GM23248 (cell line): Measurements from ENCODE around the gene SPRED3. TPM values are rescaled to one million over a fixed set of nuclear protein-coding genes. Genes with fewer than 3 reads are reported as not detected.
"Not testable (repeated sequence)": the region's sequence is repeated elsewhere in the genome, so short reads cannot be mapped to it uniquely, and the experiment has no call there.

Experiments used
- DNase-seq: peaks from one replicate; pipeline ENCODE4 v3.0.0-alpha.2; 2015
- H2AFZ ChIP-seq: fragments of 200-600 bp; sonication (generic); 2 replicates; pipeline ENCODE4 v1.6.1; 2016; ENCODE audit warnings: antibody characterized with exemption
- H3F3A ChIP-seq: fragments of 200-600 bp; sonication (generic); 2 replicates; pipeline ENCODE4 v1.6.1; 2016; ENCODE audit warnings: mild to moderate bottlenecking, antibody characterized with exemption, mixed run types; ENCODE audit not compliant: insufficient read depth
- H3K27ac ChIP-seq: fragments of 200-600 bp; sonication (generic); 2 replicates; pipeline ENCODE4 v1.5.1; 2016; ENCODE audit warnings: mild to moderate bottlenecking
- H3K27me3 ChIP-seq: fragments of 200-600 bp; sonication (generic); replicated peaks from 2 replicates; pipeline ENCODE4 v1.6.1; 2016; ENCODE audit warnings: mild to moderate bottlenecking; ENCODE audit not compliant: insufficient read depth
- H3K36me3 ChIP-seq: fragments of 200-600 bp; sonication (generic); 2 replicates; pipeline ENCODE4 v1.6.1; 2016; ENCODE audit warnings: low read depth, mild to moderate bottlenecking
- H3K4me1 ChIP-seq: fragments of 200-600 bp; sonication (generic); 2 replicates; pipeline ENCODE4 v1.6.1; 2016; ENCODE audit warnings: mild to moderate bottlenecking; ENCODE audit not compliant: insufficient read depth
- H3K4me2 ChIP-seq: fragments of 200-600 bp; sonication (generic); one replicate; pipeline ENCODE4 v1.6.1; 2016; ENCODE audit warnings: mild to moderate bottlenecking; ENCODE audit not compliant: unreplicated experiment
- H3K4me3 ChIP-seq: fragments of 200-600 bp; sonication (generic); 2 replicates; pipeline ENCODE4 v1.5.1; 2016; ENCODE audit warnings: mild to moderate bottlenecking
- H3K79me2 ChIP-seq: fragments of 200-600 bp; sonication (generic); 2 replicates; pipeline ENCODE4 v1.6.1; 2016; ENCODE audit warnings: mild to moderate bottlenecking; ENCODE audit not compliant: insufficient read depth
- H3K9ac ChIP-seq: fragments of 200-600 bp; sonication (generic); 2 replicates; pipeline ENCODE4 v1.6.1; 2016; ENCODE audit warnings: mild to moderate bottlenecking
- H3K9me2 ChIP-seq: fragments of 200-600 bp; sonication (generic); 2 replicates; pipeline ENCODE4 v1.6.1; 2016; ENCODE audit warnings: mixed run types, mild to moderate bottlenecking, moderate library complexity; ENCODE audit not compliant: insufficient read depth
- H3K9me3 ChIP-seq: fragments of 200-600 bp; sonication (generic); one replicate; pipeline ENCODE4 v1.6.1; 2017; ENCODE audit warnings: low read depth
- H4K20me1 ChIP-seq: fragments of 200-600 bp; sonication (generic); 2 replicates; pipeline ENCODE4 v1.6.0; 2016; ENCODE audit not compliant: insufficient read depth
- EZH2 ChIP-seq: fragments of 200-600 bp; sonication (generic); IDR thresholded peaks from 2 replicates; pipeline ENCODE4 v1.6.1; 2018; ENCODE audit warnings: antibody characterized with exemption, mild to moderate bottlenecking; ENCODE audit not compliant: insufficient read depth, poor library complexity, severe bottlenecking
- EZH2phosphoT487 ChIP-seq: fragments of 200-600 bp; sonication (generic); IDR thresholded peaks from 2 replicates; pipeline ENCODE4 v1.6.1; 2018; ENCODE audit warnings: antibody characterized with exemption, moderate library complexity, mild to moderate bottlenecking, low read depth; ENCODE audit not compliant: insufficient read depth
- WGBS, 2 experiments: methylation state at CpG; one replicate each; pipeline ENCODE4 v1.1.6; 2015 to 2017; ENCODE audit warnings: low lambda C conversion rate in 2 of 2, low coverage in 1 of 2; ENCODE audit errors: missing lambda C conversion rate in 2 of 2; 5-methylcytosine and 5-hydroxymethylcytosine counted together
- in situ Hi-C: fragments of 300-500 bp; cut with MboI; formaldehyde crosslinking; loops from 2 replicates; pipeline ENCODE4 v1.15.0; 2020
- polyA plus RNA-seq: library from polyadenylated mRNA; unstranded; fragments of >200 nt; fragmentation: Nextera tagmentation; extraction: Ambion mirVana; gene quantifications from 2 replicates; pipeline ENCODE4 v1.2.1, GENCODE V29; 2016
- total RNA-seq: library from RNA; depleted of rRNA; stranded (reverse); fragments of >200 nt; shearing (Covaris generic); gene quantifications from 2 replicates; pipeline ENCODE4 v1.2.3, GENCODE V29; 2014

Gene SPRED3
- total and polyA plus RNA-seq, 2 experiments from 2014 or later: 1.8 to 2.1 TPM

GRCh38 chr19:38361633-38362075 lies 26.8 kb upstream of the SPRED3 start:
- in situ Hi-C loops: no loop called here
- no peak for TF ChIP-seq EZH2
- Histone ChIP-seq H2AFZ (peak overlapping the region; percentile 87), H3K4me1 (no peaks in the 10 kb centered on the region), H3K9me2 (no peaks in the 10 kb centered on the region), H3K36me3 (no peaks in the 10 kb centered on the region), H3K9ac (no peak overlapping the region), H4K20me1 (no peaks in the 10 kb centered on the region), H3K4me2 (peak overlapping the region; percentile 88), H3K27me3 (peaks cover 21% of the 10 kb centered on the region), H3K9me3 (no peaks in the 10 kb centered on the region), H3K79me2 (no peaks in the 10 kb centered on the region), H3F3A (no peaks in the 10 kb centered on the region), H3K4me3 (peak overlapping the region; percentile 78), H3K27ac (no peak overlapping the region)
- WGBS, 2 experiments: 1 to 2% methylated on average over 29 to 37 of the region's 37 CpGs
- peak; percentile 87 for DNase-seq

GRCh38 chr19:38362076-38362945 lies 26.2 kb upstream of the SPRED3 start:
- H3K36me3 ChIP-seq: no peaks in the 10 kb centered on the region
- H3K9ac ChIP-seq: no peak overlapping the region; the same call in 1 of the 2 replicates
- no peaks in the 10 kb centered on the region for H3K79me2 ChIP-seq
- no peaks in the 10 kb centered on the region for H4K20me1 ChIP-seq
- DNase-seq: peak; percentile 89
- H3K9me2 ChIP-seq: no peaks in the 10 kb centered on the region
- 4 to 5% methylated on average over 58 to 59 of the region's 68 CpGs for WGBS, 2 experiments
- H3K9me3 ChIP-seq: no peaks in the 10 kb centered on the region
- peaks cover 21% of the 10 kb centered on the region for H3K27me3 ChIP-seq
- in situ Hi-C loops: no loop called here
- TF ChIP-seq EZH2phosphoT487 (no peak), EZH2 (no peak)
- no peaks in the 10 kb centered on the region for H3K4me1 ChIP-seq
- H2AFZ ChIP-seq: peak overlapping the region; percentile 87
- H3K4me2 ChIP-seq: peak overlapping the region; percentile 88
- no peaks in the 10 kb centered on the region for H3F3A ChIP-seq
- H3K27ac ChIP-seq: no peak overlapping the region
- H3K4me3 ChIP-seq: peak overlapping the region; percentile 78

- 80% methylated on average over 15 of the region's 16 CpGs for WGBS, 2 experiments
- H2AFZ ChIP-seq, H3K27ac ChIP-seq, H3F3A ChIP-seq, H3K79me2 ChIP-seq, DNase-seq, H3K36me3 ChIP-seq, H4K20me1 ChIP-seq, H3K9me3 ChIP-seq, H3K4me1 ChIP-seq, H3K9me2 ChIP-seq, in situ Hi-C loops, H3K9ac ChIP-seq: not testable (repeated sequence)
- peaks cover 21% of the 10 kb centered on the region for H3K27me3 ChIP-seq
- peak overlapping the region; percentile 88 for H3K4me2 ChIP-seq
- peak overlapping the region; percentile 78; the same call in 1 of the 2 replicates for H3K4me3 ChIP-seq
Observed at GRCh38 chr19:38362946-38363688, 25.4 kb upstream of the SPRED3 start.

- no peaks in the 10 kb centered on the region for H4K20me1 ChIP-seq
- no peaks in the 10 kb centered on the region for H3K27me3 ChIP-seq
- no peaks in the 10 kb centered on the region for H3K36me3 ChIP-seq
- H3K9ac ChIP-seq: no peak overlapping the region
- WGBS, 2 experiments: 68 to 74% methylated on average over 12 of the region's 12 CpGs
- no peaks in the 10 kb centered on the region for H3K9me3 ChIP-seq
- TF ChIP-seq EZH2phosphoT487: no peak
- TF ChIP-seq EZH2: no peak
- no peak overlapping the region for H3K27ac ChIP-seq
- H3K4me1 ChIP-seq: no peaks in the 10 kb centered on the region
- H3K9me2 ChIP-seq: no peaks in the 10 kb centered on the region
- in situ Hi-C loops: no loop called here
- no peaks in the 10 kb centered on the region for H3F3A ChIP-seq
- no peak for DNase-seq
- H3K4me3 ChIP-seq: no peak overlapping the region
- no peak overlapping the region for H3K4me2 ChIP-seq
- no peaks in the 10 kb centered on the region for H3K79me2 ChIP-seq
- H2AFZ ChIP-seq: no peak overlapping the region
Observed at GRCh38 chr19:38367041-38367440, 21.5 kb upstream of the SPRED3 start.
